ENCODE data around the gene SNX9. TPM values are rescaled to one million over a fixed set of nuclear protein-coding genes. Genes with fewer than 3 reads are reported as not detected.

The SNX9 gene
- polyA plus RNA-seq, 2 of the 4 experiments (the other 2 are of a cell fraction), result 13.9 to 29.8 TPM

DNA sequence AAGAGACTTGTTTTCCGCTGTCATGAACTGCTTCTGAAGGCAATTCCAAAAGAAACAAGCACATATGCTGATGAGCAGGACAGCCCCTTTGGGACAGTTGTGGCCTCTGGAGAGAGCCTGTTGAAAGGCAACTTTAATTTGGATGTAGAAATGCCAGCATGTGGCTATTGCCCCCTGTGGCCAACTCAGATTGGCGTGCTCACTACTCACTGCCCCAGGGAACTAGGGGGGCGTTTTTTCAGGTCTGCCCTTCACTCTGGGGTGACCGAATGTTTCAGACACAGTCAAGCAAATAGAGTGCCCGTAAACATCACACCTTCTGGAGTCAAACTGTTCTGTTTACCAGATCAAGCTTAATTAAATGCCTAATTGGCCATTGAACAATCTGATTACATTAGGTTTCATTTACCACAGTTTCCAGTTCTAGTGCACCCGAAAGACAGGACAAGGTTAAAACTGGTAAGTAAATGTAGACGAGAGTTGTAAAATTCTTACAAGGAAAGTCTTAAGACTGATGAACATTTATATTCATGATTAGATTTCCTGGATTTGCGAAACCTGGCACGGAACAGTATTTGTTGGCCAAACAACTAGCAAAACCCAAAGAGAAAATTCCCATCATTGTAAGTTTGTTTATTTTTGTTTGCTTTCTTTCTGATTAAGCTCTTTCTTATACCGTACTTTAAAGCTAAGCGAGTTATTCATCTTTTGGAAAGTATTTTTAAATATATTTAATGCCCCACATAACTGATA is 82.7 kb downstream of the SNX9 start:
- no peaks in the 10 kb centered on the region for H3K4me1 ChIP-seq
- FAIRE-seq, result no peak
- 91% methylated on average over 11 of the region's 11 CpGs for WGBS (ENCODE audit: missing lambda C conversion rate)
- ChIA-PET CTCF (interaction anchor here (1.8 kb wide), 1 partner anchor 149 kb away, joined by 5 read pairs; no protein-coding TSS in a partner anchor), POLR2A (no interaction called here)
- H3K4me2 ChIP-seq, result no peak overlapping the region
- H3K27ac ChIP-seq, result no peak overlapping the region
- H3K4me3 ChIP-seq, result no peak overlapping the region
- ATAC-seq, result peak in 1 of 2 experiments; percentile 48; a peak in 3 of 6 replicates
- H3K9me3 ChIP-seq, result no peaks in the 10 kb centered on the region
- DNase-seq (ENCODE audit: low read depth in 1 of 2, low spot score in 1 of 2), result peak in 1 of 2 experiments; percentile 2
- TF ChIP-seq MAZ (IDR thresholded peaks at IDR 0.05; ENCODE audit: borderline replicate concordance, low read depth, low read length) (no peak), RCOR1 (IDR thresholded peaks at IDR 0.05; ENCODE audit: low read depth, low read length) (no peak), JUN (IDR thresholded peaks at IDR 0.05) (no peak), HOXA7 (CRISPR knock-in tag; IDR thresholded peaks at IDR 0.05) (no peak), CTCF (IDR thresholded peaks at IDR 0.05) (no peak), HEYL (CRISPR knock-in tag; IDR thresholded peaks at IDR 0.05) (no peak), SREBF2 (IDR thresholded peaks at IDR 0.05) (no peak), NFE2L2 (conservative IDR thresholded peaks at IDR 0.05; ENCODE audit: low read length) (no peak), MAX (IDR thresholded peaks at IDR 0.05) (no peak), ZFP36 (IDR thresholded peaks at IDR 0.05; ENCODE audit: borderline replicate concordance, partially characterized antibody) (no peak), CBX8 (IDR thresholded peaks at IDR 0.05) (no peak), ZNF302 (CRISPR knock-in tag; IDR thresholded peaks at IDR 0.05) (no peak), FOSL2 (IDR thresholded peaks at IDR 0.05) (no peak), FOSL2 (CRISPR knock-in tag; IDR thresholded peaks at IDR 0.05) (no peak)
- TF ChIP-seq, protein P1, sequence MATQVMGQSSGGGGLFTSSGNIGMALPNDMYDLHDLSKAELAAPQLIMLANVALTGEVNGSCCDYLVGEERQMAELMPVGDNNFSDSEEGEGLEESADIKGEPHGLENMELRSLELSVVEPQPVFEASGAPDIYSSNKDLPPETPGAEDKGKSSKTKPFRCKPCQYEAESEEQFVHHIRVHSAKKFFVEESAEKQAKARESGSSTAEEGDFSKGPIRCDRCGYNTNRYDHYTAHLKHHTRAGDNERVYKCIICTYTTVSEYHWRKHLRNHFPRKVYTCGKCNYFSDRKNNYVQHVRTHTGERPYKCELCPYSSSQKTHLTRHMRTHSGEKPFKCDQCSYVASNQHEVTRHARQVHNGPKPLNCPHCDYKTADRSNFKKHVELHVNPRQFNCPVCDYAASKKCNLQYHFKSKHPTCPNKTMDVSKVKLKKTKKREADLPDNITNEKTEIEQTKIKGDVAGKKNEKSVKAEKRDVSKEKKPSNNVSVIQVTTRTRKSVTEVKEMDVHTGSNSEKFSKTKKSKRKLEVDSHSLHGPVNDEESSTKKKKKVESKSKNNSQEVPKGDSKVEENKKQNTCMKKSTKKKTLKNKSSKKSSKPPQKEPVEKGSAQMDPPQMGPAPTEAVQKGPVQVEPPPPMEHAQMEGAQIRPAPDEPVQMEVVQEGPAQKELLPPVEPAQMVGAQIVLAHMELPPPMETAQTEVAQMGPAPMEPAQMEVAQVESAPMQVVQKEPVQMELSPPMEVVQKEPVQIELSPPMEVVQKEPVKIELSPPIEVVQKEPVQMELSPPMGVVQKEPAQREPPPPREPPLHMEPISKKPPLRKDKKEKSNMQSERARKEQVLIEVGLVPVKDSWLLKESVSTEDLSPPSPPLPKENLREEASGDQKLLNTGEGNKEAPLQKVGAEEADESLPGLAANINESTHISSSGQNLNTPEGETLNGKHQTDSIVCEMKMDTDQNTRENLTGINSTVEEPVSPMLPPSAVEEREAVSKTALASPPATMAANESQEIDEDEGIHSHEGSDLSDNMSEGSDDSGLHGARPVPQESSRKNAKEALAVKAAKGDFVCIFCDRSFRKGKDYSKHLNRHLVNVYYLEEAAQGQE (IDR thresholded peaks at IDR 0.05), result no peak
- TF ChIP-seq, protein P2, sequence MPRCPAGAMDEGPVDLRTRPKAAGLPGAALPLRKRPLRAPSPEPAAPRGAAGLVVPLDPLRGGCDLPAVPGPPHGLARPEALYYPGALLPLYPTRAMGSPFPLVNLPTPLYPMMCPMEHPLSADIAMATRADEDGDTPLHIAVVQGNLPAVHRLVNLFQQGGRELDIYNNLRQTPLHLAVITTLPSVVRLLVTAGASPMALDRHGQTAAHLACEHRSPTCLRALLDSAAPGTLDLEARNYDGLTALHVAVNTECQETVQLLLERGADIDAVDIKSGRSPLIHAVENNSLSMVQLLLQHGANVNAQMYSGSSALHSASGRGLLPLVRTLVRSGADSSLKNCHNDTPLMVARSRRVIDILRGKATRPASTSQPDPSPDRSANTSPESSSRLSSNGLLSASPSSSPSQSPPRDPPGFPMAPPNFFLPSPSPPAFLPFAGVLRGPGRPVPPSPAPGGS (IDR thresholded peaks at IDR 0.05), result no peak

DNA sequence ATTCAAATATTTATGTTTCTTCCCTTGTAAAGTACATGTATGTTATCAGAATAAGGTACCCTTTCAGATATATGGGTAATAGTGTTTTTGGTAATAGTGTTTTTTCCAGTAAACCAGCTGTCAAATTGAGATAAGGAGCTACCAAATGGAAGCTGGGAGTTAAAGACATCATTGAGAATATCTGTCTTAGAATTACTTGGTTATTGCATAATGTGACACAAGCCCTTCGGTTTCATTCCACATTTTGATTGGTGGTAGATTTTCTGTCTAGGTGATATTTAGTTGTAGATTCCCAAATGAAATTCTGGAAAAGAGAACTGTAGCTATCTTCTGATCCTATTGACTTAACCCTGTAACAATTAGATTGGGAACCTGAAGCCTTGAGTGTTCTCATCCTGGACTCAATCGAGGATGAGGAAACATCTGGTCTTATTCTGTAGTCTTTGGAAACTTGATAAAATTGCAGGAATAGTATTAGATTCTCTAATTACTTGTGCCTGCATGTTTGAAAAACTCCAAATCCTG is 83.6 kb downstream of the SNX9 start:
- ChIA-PET CTCF (interaction anchor here (1.8 to 2.3 kb wide), 2 partner anchors 33 to 150 kb away, joined by 5 to 9 read pairs; no protein-coding TSS in a partner anchor), POLR2A (no interaction called here)
- WGBS (ENCODE audit: missing lambda C conversion rate), result 96% methylated on average over 2 of the region's 2 CpGs

More for the DNA sequence above, 83.6 kb downstream of the SNX9 start:
- Histone ChIP-seq H3K27ac (no peak overlapping the region), H3K4me2 (no peak overlapping the region), H3K4me3 (no peak overlapping the region), H3K9me3 (no peaks in the 10 kb centered on the region), H3K4me1 (no peaks in the 10 kb centered on the region)
- TF ChIP-seq CHD2 (IDR thresholded peaks at IDR 0.05; ENCODE audit: low read length, partially characterized antibody) (no peak), JUN (IDR thresholded peaks at IDR 0.05) (no peak), ZC3H11A (IDR thresholded peaks at IDR 0.05) (no peak), FOXS1 (CRISPR knock-in tag; IDR thresholded peaks at IDR 0.05) (no peak), KDM1A (IDR thresholded peaks at IDR 0.05; ENCODE audit: low read depth) (no peak), RARB (CRISPR knock-in tag; IDR thresholded peaks at IDR 0.05) (no peak), GATA3 (IDR thresholded peaks at IDR 0.05; ENCODE audit: borderline replicate concordance) (no peak), JUNB (IDR thresholded peaks at IDR 0.05) (no peak), CTCF (IDR thresholded peaks at IDR 0.05) (no peak)
- ATAC-seq (no peak), DNase-seq (ENCODE audit: low read depth in 1 of 2, low spot score in 1 of 2) (no peak), FAIRE-seq (no peak)

Measured in A549 (cell line).